GM23248 (cell line): ENCODE results near the gene MAD2L2.

Experiments
- EZH2 ChIP-seq: fragments of 200-600 bp; sonication (generic); IDR thresholded peaks from 2 replicates; pipeline ENCODE4 v1.6.1; 2018; ENCODE audit warnings: antibody characterized with exemption, mild to moderate bottlenecking; ENCODE audit not compliant: insufficient read depth, poor library complexity, severe bottlenecking
- EZH2phosphoT487 ChIP-seq: fragments of 200-600 bp; sonication (generic); IDR thresholded peaks from 2 replicates; pipeline ENCODE4 v1.6.1; 2018; ENCODE audit warnings: antibody characterized with exemption, moderate library complexity, mild to moderate bottlenecking, low read depth; ENCODE audit not compliant: insufficient read depth

- no peak for TF ChIP-seq EZH2phosphoT487
- TF ChIP-seq EZH2, result no peak
Measured at GRCh38 chr1:11671544-11672286, 9.2 kb downstream of the MAD2L2 start.
